Kidney (tissue), 14 donors: Measurements from ENCODE around the gene CCND2. TPM values are rescaled to one million over a fixed set of nuclear protein-coding genes. Genes with fewer than 3 reads are reported as not detected.

Experiments used
- DNase-seq, 5 donors: peaks; one replicate each; pipeline ENCODE4 v3.0.0-alpha.2; 2013 to 2020
- FAIRE-seq: peaks from 2 replicates; lab custom pipeline; 2012; peaks lifted over from hg19 to GRCh38; lab: Jason Lieb, UNC
- H3K27ac ChIP-seq, 2 donors: one replicate each; pipeline ENCODE4 v1.7.0; 2013; ENCODE audit warnings: low read depth in 2 of 2, low read length in 2 of 2, inconsistent platforms in 1 of 2
- H3K27me3 ChIP-seq: one replicate; pipeline ENCODE4 v1.7.1; 2013; ENCODE audit warnings: low read length, inconsistent platforms; ENCODE audit not compliant: control insufficient read depth, insufficient read depth
- H3K36me3 ChIP-seq, 3 donors: one replicate each; pipeline versions ENCODE4 v1.7.0 to v1.7.1; 2013; ENCODE audit warnings: low read length in 3 of 3, control low read depth in 1 of 3, inconsistent platforms in 1 of 3; ENCODE audit not compliant: insufficient read depth in 3 of 3, control insufficient read depth in 2 of 3
- H3K4me1 ChIP-seq, 3 donors: one replicate each; pipeline versions ENCODE4 v1.7.0 to v1.7.1; 2013; ENCODE audit warnings: low read length in 3 of 3, inconsistent platforms in 1 of 3, low read depth in 1 of 3; ENCODE audit not compliant: control insufficient read depth in 2 of 3, insufficient read depth in 2 of 3
- H3K4me3 ChIP-seq, 3 donors: one replicate each; pipeline versions ENCODE4 v1.7.0 to v1.8.1; 2013; ENCODE audit warnings: low read length in 3 of 3, control low read depth in 1 of 3, inconsistent platforms in 1 of 3
- H3K9ac ChIP-seq, 3 donors: one replicate each; pipeline versions ENCODE4 v1.7.0 to v1.7.1; 2013; ENCODE audit warnings: low read length in 3 of 3, control low read depth in 1 of 3, inconsistent platforms in 1 of 3
- H3K9me3 ChIP-seq, 3 donors: one replicate each; pipeline versions ENCODE4 v1.7.0 to v1.7.1; 2013; ENCODE audit warnings: low read length in 3 of 3, control low read depth in 1 of 3, inconsistent platforms in 1 of 3; ENCODE audit not compliant: control insufficient read depth in 2 of 3, insufficient read depth in 1 of 3
- intact Hi-C: fragments of 100-400 bp; cut with DNase I; formaldehyde crosslinking; loops from one replicate; pipeline ENCODE4 v1.11.1; 2022
- polyA plus RNA-seq: library from polyadenylated mRNA; stranded (reverse); fragments of 350-450 nt; fragmentation: Illumina TruSeq; extraction: RNeasy Lipid Tissue Mini Kit (QIAGEN cat#74804); gene quantifications from one replicate; pipeline ENCODE4 v1.2.3, GENCODE V29; 2014; ENCODE audit warnings: low read depth, low replicate concordance; ENCODE audit not compliant: insufficient read depth
- total RNA-seq: library from RNA; stranded (reverse); fragmentation: NEBNext Ultra II Directional; extraction: Animal tissue kit (Norgen Biotek cat#: 25700); gene quantifications from one replicate; pipeline ENCODE4 v1.2.1, GENCODE V29; 2021
- TF ChIP-seq, protein P1 (sequence below): IDR thresholded peaks from 3 replicates; pipeline ENCODE4 v1.5.1; 2012; ENCODE audit warnings: mild to moderate bottlenecking, moderate library complexity, borderline replicate concordance; ENCODE audit not compliant: insufficient read depth; ENCODE audit errors: extremely low read depth
- donor health status: control.
- donor health status: control.
- donor health status: control.
- donor health status: control.
- donor health status: control.
- donor health status: DM: yes; HTN: yes; CAD: no.
- donor health status: Normal renal cell carcinoma (clear cell type).

The CCND2 gene
- total and polyA plus RNA-seq, 2 donors from 2014 or later = 3.3 to 94.4 TPM

DNA sequence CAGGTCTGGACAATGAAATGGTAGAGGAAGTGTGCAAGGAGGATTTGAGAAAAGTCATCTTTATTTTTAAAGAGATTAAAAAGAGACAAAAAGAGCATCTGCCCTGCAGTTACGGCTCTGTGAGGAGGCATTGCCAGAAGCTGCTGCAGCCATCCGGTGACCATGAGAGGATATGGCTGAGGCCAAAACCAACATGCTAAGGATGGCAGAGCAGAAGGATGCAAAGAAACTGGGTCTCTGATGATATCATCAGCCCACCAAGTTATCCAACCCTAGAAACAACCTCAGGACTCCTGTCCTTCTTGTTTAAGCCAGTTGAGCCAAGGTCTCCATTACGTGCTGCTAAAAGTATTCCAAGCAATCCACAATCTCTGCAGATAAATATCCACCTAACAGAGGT lies 48.0 kb upstream of the CCND2 start:
- intact Hi-C loops = no loop called here
- H3K27me3 ChIP-seq = no peaks in the 10 kb centered on the region

DNA sequence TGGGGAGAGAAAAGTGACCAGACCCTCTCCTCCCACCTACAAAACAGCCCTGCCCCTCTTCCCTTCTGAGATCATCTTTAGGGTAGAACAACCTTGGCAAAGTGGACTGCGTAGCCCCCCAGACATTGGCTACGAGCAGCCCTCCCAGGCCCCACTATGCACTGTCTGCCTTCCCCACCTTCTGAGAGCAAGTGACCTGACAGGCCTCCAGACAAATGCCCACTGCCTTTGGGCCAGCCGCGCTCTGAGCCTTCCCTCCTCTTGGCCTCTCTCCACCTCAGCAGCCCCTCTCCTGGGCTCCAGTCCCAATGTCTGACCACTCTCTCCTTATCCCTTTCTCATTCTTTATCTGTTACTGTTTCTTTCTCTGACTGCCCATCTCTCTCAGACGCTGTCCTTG lies 46.5 kb upstream of the CCND2 start:
- TF ChIP-seq, protein P1, sequence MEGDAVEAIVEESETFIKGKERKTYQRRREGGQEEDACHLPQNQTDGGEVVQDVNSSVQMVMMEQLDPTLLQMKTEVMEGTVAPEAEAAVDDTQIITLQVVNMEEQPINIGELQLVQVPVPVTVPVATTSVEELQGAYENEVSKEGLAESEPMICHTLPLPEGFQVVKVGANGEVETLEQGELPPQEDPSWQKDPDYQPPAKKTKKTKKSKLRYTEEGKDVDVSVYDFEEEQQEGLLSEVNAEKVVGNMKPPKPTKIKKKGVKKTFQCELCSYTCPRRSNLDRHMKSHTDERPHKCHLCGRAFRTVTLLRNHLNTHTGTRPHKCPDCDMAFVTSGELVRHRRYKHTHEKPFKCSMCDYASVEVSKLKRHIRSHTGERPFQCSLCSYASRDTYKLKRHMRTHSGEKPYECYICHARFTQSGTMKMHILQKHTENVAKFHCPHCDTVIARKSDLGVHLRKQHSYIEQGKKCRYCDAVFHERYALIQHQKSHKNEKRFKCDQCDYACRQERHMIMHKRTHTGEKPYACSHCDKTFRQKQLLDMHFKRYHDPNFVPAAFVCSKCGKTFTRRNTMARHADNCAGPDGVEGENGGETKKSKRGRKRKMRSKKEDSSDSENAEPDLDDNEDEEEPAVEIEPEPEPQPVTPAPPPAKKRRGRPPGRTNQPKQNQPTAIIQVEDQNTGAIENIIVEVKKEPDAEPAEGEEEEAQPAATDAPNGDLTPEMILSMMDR = no peak
- Histone ChIP-seq H3K9ac (no peak overlapping the region), H3K4me3 (no peak overlapping the region), H3K4me1 (no peaks in the 10 kb centered on the region), H3K36me3 (no peaks in the 10 kb centered on the region), H3K9me3 (peaks cover 0 to 10% (median 4%) of the 10 kb centered on the region in 3 donors), H3K27me3 (no peaks in the 10 kb centered on the region), H3K27ac (no peak overlapping the region)
- intact Hi-C loops = no loop called here
- no peak for DNase-seq
- no peak for FAIRE-seq

More for the DNA sequence above, 48.0 kb upstream of the CCND2 start:
- Histone ChIP-seq H3K4me1 (no peaks in the 10 kb centered on the region), H3K36me3 (no peaks in the 10 kb centered on the region), H3K9ac (no peak overlapping the region), H3K4me3 (no peak overlapping the region), H3K27ac (no peak overlapping the region), H3K9me3 (peaks cover 0 to 14% (median 4%) of the 10 kb centered on the region in 3 donors)
- TF ChIP-seq, protein P1 = no peak
- DNase-seq (no peak), FAIRE-seq (no peak)

DNA sequence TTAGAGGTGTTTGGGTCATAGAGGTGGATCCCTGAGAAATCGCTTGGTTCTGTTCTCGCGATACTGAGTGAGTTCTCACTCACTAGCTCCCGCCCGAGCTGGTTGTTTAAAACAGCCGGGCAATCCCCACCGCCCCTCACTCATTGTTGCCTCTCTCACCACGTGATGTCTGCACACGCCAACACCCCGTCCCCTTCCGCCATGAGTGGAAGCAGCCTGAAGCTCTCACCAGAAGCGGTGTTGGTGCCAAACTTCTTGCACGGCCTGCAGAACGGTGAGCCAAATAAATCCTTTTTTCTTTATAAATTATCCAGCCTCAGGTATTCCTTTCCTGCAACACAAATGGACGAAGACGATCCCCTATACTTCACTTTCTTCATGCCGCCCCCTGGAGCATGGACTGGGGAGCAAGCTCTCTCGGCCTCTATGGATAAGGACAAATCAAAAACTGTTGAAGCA lies 45.4 kb upstream of the CCND2 start:
- Histone ChIP-seq H3K27me3 (no peaks in the 10 kb centered on the region), H3K9me3 (peaks cover 0 to 1% (median 0%) of the 10 kb centered on the region in 3 donors), H3K4me3 (no peak overlapping the region), H3K9ac (no peak overlapping the region), H3K36me3 (no peaks in the 10 kb centered on the region), H3K4me1 (no peaks in the 10 kb centered on the region), H3K27ac (no peak overlapping the region)
- no peak for DNase-seq
- TF ChIP-seq, protein P1 = no peak
- no peak for FAIRE-seq
- intact Hi-C loops = no loop called here

DNA sequence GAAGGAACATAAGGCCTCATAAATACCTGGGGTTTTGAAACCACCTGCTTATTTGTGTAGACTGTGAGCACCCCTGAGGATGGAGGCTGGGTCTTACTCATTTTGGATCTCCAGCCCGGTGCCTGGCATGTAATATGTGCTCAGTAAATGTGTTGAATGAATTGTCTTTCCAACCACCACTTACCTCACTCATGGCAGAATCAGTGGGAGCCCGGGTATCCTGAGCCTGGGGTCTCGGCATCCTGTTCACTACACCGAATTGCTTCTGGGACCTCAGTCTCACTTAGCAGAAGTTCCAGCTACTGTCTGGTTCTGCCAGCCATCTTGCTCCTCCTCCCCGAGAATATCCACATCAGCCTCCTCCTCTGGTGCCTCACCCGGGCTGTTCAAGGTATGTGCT lies 43.0 kb upstream of the CCND2 start:
- TF ChIP-seq, protein P1 = no peak
- FAIRE-seq = no peak
- Histone ChIP-seq H3K4me1 (no peaks in the 10 kb centered on the region), H3K27ac (no peak overlapping the region), H3K36me3 (no peaks in the 10 kb centered on the region), H3K27me3 (no peaks in the 10 kb centered on the region), H3K9ac (no peak overlapping the region), H3K9me3 (peaks cover 0 to 10% (median 4%) of the 10 kb centered on the region in 3 donors), H3K4me3 (no peak overlapping the region)
- DNase-seq = no peak
- intact Hi-C loops = no loop called here
